ENCODE results near the gene CCN5.

DNA sequence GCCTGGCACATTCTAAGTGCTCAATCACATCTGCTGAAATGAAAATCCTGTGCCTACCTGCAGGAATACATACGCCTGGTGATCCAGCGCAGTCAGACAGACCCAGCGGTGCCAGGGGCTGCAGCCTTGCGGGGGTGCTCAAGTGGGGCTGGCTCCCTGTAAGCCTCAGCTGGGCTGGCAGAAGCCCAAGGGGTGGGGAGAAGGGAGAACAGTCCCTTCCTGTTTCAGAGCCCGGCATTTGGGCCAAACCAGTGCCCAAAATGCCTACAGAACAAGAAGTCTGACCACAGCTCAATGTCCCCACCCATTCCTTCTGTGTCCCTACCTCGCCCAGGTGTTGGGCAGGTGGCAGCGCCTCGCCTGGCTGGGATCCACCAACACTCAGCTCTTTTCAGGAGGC is 53.1 kb downstream of the CCN5 start:
- TF ChIP-seq, protein P1, sequence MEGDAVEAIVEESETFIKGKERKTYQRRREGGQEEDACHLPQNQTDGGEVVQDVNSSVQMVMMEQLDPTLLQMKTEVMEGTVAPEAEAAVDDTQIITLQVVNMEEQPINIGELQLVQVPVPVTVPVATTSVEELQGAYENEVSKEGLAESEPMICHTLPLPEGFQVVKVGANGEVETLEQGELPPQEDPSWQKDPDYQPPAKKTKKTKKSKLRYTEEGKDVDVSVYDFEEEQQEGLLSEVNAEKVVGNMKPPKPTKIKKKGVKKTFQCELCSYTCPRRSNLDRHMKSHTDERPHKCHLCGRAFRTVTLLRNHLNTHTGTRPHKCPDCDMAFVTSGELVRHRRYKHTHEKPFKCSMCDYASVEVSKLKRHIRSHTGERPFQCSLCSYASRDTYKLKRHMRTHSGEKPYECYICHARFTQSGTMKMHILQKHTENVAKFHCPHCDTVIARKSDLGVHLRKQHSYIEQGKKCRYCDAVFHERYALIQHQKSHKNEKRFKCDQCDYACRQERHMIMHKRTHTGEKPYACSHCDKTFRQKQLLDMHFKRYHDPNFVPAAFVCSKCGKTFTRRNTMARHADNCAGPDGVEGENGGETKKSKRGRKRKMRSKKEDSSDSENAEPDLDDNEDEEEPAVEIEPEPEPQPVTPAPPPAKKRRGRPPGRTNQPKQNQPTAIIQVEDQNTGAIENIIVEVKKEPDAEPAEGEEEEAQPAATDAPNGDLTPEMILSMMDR (IDR thresholded peaks at IDR 0.05), result no peak
- no peak for TF ChIP-seq POLR2A (IDR thresholded peaks at IDR 0.05)

All from prostate gland (tissue), 2 donors.